HepG2 (cell line): ENCODE data around the gene PEAK3. TPM values are rescaled to one million over a fixed set of nuclear protein-coding genes. Genes with fewer than 3 reads are reported as not detected.
A peak's percentile ranks its signal among the peaks of the same experiment; 100 is the strongest.

Experiments used
- CHCHD3 ChIP-seq: sonication (generic); formaldehyde crosslinking; IDR thresholded peaks from 2 replicates; pipeline ENCODE4 v1.8.0; 2022; ENCODE audit warnings: mild to moderate bottlenecking, missing genetic modification reagents, moderate library complexity
- FOXA1 ChIP-seq, 2 experiments: fragments of 450-650 bp in 1 of 2; sonication (generic) in 1 of 2; formaldehyde crosslinking in 1 of 2; IDR thresholded peaks; 2 replicates each; pipeline versions ENCODE4 v1.4.0 to v1.6.1; 2016 to 2020; ENCODE audit warnings: missing genetic modification reagents in 1 of 2
- HNF4G ChIP-seq, 2 experiments: sonication (generic) in 1 of 2; formaldehyde crosslinking in 1 of 2; IDR thresholded peaks; 2 replicates each; pipeline versions ENCODE4 v1.4.0 to v1.6.1; 2011 to 2020; ENCODE audit warnings: borderline replicate concordance in 2 of 2, low read depth in 2 of 2, mild to moderate bottlenecking in 2 of 2, low read length in 1 of 2, missing genetic modification reagents in 1 of 2, moderate library complexity in 1 of 2
- KLF6 ChIP-seq: IDR thresholded peaks from 2 replicates; pipeline ENCODE4 v1.8.0; 2016; ENCODE audit warnings: missing biosample characterization, missing genetic modification reagents
- MTF1 ChIP-seq: sonication (generic); formaldehyde crosslinking; IDR thresholded peaks from 2 replicates; pipeline ENCODE4 v1.5.0; 2020; ENCODE audit warnings: missing genetic modification reagents
- MXD4 ChIP-seq: IDR thresholded peaks from 2 replicates; pipeline ENCODE4 v1.6.1; 2016; ENCODE audit warnings: mild to moderate bottlenecking, missing biosample characterization, missing genetic modification reagents
- MXI1 ChIP-seq: IDR thresholded peaks from 3 replicates; pipeline ENCODE4 v1.6.1; 2012; ENCODE audit warnings: low read depth, low read length, inconsistent platforms, borderline replicate concordance
- NCOA2 ChIP-seq: sonication (generic); formaldehyde crosslinking; IDR thresholded peaks from 2 replicates; pipeline ENCODE4 v1.8.0; 2022; ENCODE audit warnings: inconsistent platforms
- PAWR ChIP-seq: sonication (generic); formaldehyde crosslinking; IDR thresholded peaks from 2 replicates; pipeline ENCODE4 v1.4.0; 2020; ENCODE audit warnings: missing genetic modification reagents, mild to moderate bottlenecking, borderline replicate concordance
- PCBP1 ChIP-seq: fragments of 200-400 bp; formaldehyde crosslinking; IDR thresholded peaks from 2 replicates; pipeline ENCODE4 v1.6.1; 2017; ENCODE audit warnings: mild to moderate bottlenecking, low read depth, low read length, borderline replicate concordance
- REXO4 ChIP-seq: sonication (generic); formaldehyde crosslinking; IDR thresholded peaks from 2 replicates; pipeline ENCODE4 v1.8.0; 2022; ENCODE audit warnings: missing genetic modification reagents, mild to moderate bottlenecking, borderline replicate concordance
- RFX1 ChIP-seq: fragments of 450-650 bp; IDR thresholded peaks from 2 replicates; pipeline ENCODE4 v1.6.1; 2017
- SMAD1 ChIP-seq: sonication (generic); formaldehyde crosslinking; IDR thresholded peaks from 2 replicates; pipeline ENCODE4 v1.4.0; 2020; ENCODE audit warnings: missing genetic modification reagents, low read depth, mild to moderate bottlenecking, borderline replicate concordance
- SMARCE1 ChIP-seq: fragments of 450-650 bp; IDR thresholded peaks from 2 replicates; pipeline ENCODE4 v1.6.1; 2017; ENCODE audit warnings: borderline replicate concordance
- SP2 ChIP-seq: sonication (generic); formaldehyde crosslinking; IDR thresholded peaks from 2 replicates; pipeline ENCODE4 v1.5.1; 2020; ENCODE audit warnings: mild to moderate bottlenecking, missing genetic modification reagents
- TBL1XR1 ChIP-seq: fragments of 150-350 bp; IDR thresholded peaks from 2 replicates; pipeline ENCODE4 v1.6.1; 2014; ENCODE audit warnings: borderline replicate concordance, low read length; ENCODE audit not compliant: partially characterized antibody
- TCF12 ChIP-seq, 2 experiments: fragments of 450-650 bp in 1 of 2; sonication (generic) in 1 of 2; formaldehyde crosslinking in 1 of 2; IDR thresholded peaks; 2 replicates each; pipeline versions ENCODE4 v1.6.1 to v1.8.0; 2017 to 2022; ENCODE audit warnings: antibody characterized with exemption in 1 of 2, mild to moderate bottlenecking in 1 of 2, missing genetic modification reagents in 1 of 2, moderate library complexity in 1 of 2
- TMF1 ChIP-seq: sonication (generic); formaldehyde crosslinking; IDR thresholded peaks from 2 replicates; pipeline ENCODE4 v1.8.1; 2022; ENCODE audit warnings: low read depth, missing genetic modification reagents
- ZNF101 ChIP-seq: sonication (generic); formaldehyde crosslinking; IDR thresholded peaks from 2 replicates; pipeline ENCODE4 v1.4.0; 2020; ENCODE audit warnings: mild to moderate bottlenecking, low read depth, missing genetic modification reagents, borderline replicate concordance
- ZNF232 ChIP-seq: sonication (generic); formaldehyde crosslinking; IDR thresholded peaks from 2 replicates; pipeline ENCODE4 v1.4.0; 2020; ENCODE audit warnings: missing genetic modification reagents, borderline replicate concordance
- ZNF260 ChIP-seq: sonication (generic); formaldehyde crosslinking; IDR thresholded peaks from 2 replicates; pipeline ENCODE4 v1.4.0; 2020; ENCODE audit warnings: missing genetic modification reagents, low read depth, mild to moderate bottlenecking, borderline replicate concordance
- ZNF354B ChIP-seq: sonication (generic); formaldehyde crosslinking; IDR thresholded peaks from 2 replicates; pipeline ENCODE4 v1.8.0; 2022; ENCODE audit warnings: mild to moderate bottlenecking, missing genetic modification reagents
- ZNF558 ChIP-seq: sonication (generic); formaldehyde crosslinking; IDR thresholded peaks from 2 replicates; pipeline ENCODE4 v1.9.0; 2022; ENCODE audit warnings: mild to moderate bottlenecking, missing genetic modification reagents, borderline replicate concordance
- ZNF564 ChIP-seq: sonication (generic); formaldehyde crosslinking; IDR thresholded peaks from 2 replicates; pipeline ENCODE4 v1.8.1; 2023; ENCODE audit warnings: mild to moderate bottlenecking, missing genetic modification reagents
- ZNF724P ChIP-seq: sonication (generic); formaldehyde crosslinking; IDR thresholded peaks from 2 replicates; pipeline ENCODE4 v1.8.0; 2022; ENCODE audit warnings: missing genetic modification reagents, borderline replicate concordance
- ZNF782 ChIP-seq: sonication (generic); formaldehyde crosslinking; IDR thresholded peaks from 2 replicates; pipeline ENCODE4 v1.4.0; 2020; ENCODE audit warnings: missing genetic modification reagents, mild to moderate bottlenecking, borderline replicate concordance
- polyA plus RNA-seq, 8 experiments: library from polyadenylated mRNA; depleted of rRNA in 3 of 8; stranded (reverse) in 7 of 8; unstranded in 1 of 8; fragments of >200 nt; fragmentation: Illumina TruSeq in 4 of 8; extraction: Trizol in 4 of 8; gene quantifications; 2 replicates each; pipeline versions ENCODE4 v1.2.1 to v1.2.3, GENCODE V29; 2011 to 2016; ENCODE audit warnings: low read depth in 4 of 8, missing spikeins in 1 of 8, mixed read lengths in 1 of 8; ENCODE audit not compliant: insufficient read depth in 1 of 8
- total RNA-seq, 5 experiments: library from RNA; depleted of rRNA; stranded (reverse); fragments of >200 nt; fragmentation: Illumina TruSeq; extraction: Trizol; gene quantifications; 2 replicates each; pipeline ENCODE4 v1.2.3, GENCODE V29; 2016; ENCODE audit warnings: low read depth in 1 of 5

PEAK3 gene
- total and polyA plus RNA-seq, 2 of the 13 experiments (the other 11 are each of a cell fraction or from before 2014, with no cell fraction given) = not detected

- TF ChIP-seq TMF1 (CRISPR knock-in tag) (0 out of 2 replicates have a peak, but pooled peaks have one; percentile 60), ZNF260 (CRISPR knock-in tag) (no peak), ZNF101 (CRISPR knock-in tag) (no peak), SP2 (CRISPR knock-in tag) (no peak), RFX1 (peak; percentile 61; the same call in 1 of the 2 replicates), MXD4 (CRISPR knock-in tag) (peak; percentile 87), TCF12 (IDR thresholded peaks at IDR 0.05) (no peak), TCF12 (CRISPR knock-in tag; IDR thresholded peaks at IDR 0.05) (no peak), CHCHD3 (CRISPR knock-in tag) (no peak), ZNF782 (0 out of 2 replicates have a peak, but pooled peaks have one; percentile 60), FOXA1 (IDR thresholded peaks at IDR 0.05) (no peak), FOXA1 (CRISPR knock-in tag; IDR thresholded peaks at IDR 0.05) (peak; percentile 23; the same call in 1 of the 2 replicates), MXI1 (peak; percentile 95; the same call in 2 of the 3 replicates), SMARCE1 (no peak), PCBP1 (no peak), ZNF354B (CRISPR knock-in tag) (no peak), KLF6 (CRISPR knock-in tag) (peak; percentile 46; the same call in 1 of the 2 replicates), ZNF232 (peak; percentile 59; the same call in 1 of the 2 replicates), HNF4G (IDR thresholded peaks at IDR 0.05; ENCODE audit: borderline replicate concordance, low read depth, low read length) (peak; percentile 40; the same call in 1 of the 2 replicates), HNF4G (CRISPR knock-in tag; IDR thresholded peaks at IDR 0.05; ENCODE audit: borderline replicate concordance, low read depth) (peak; percentile 19; the same call in 1 of the 2 replicates), PAWR (CRISPR knock-in tag) (no peak), ZNF724P (CRISPR knock-in tag) (peak; percentile 59; the same call in 1 of the 2 replicates), TBL1XR1 (peak; percentile 30), REXO4 (CRISPR knock-in tag) (no peak), ZNF558 (CRISPR knock-in tag) (peak; percentile 75; the same call in 1 of the 2 replicates), ZNF564 (no peak; the same call in 1 of the 2 replicates), SMAD1 (CRISPR knock-in tag) (0 out of 2 replicates have a peak, but pooled peaks have one; percentile 48), MTF1 (CRISPR knock-in tag) (no peak), NCOA2 (CRISPR knock-in tag) (no peak)
Observed at GRCh38 chr19:2328401-2329148, 46.6 kb upstream of the PEAK3 start, which contains the start of the genes LSM7 and SPPL2B (continued).
